ENCODE measurements around the gene MAN1A2.

DNA sequence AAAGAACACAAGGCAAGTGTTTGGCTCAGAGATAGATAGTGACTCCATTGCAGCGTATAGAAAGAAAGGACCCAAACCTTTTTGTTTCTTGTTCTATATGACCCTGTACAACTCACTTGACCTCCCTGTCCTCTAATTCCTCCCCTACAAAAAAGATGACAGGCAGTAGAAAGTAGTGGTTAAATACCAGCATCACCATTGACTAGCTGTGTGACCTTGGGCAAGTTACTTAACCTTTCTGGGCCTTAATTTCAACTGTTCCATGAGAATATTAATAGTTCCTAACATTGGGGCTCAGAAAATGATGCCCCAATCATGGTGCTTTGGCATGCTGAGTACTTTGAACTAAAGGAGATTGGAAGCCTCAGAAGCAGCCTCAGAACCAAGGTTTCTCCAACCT is 46.7 kb upstream of the MAN1A2 start:
- TF ChIP-seq EZH2 (IDR thresholded peaks at IDR 0.05; ENCODE audit: insufficient read depth, low read length) = no peak
- TF ChIP-seq, protein P1, sequence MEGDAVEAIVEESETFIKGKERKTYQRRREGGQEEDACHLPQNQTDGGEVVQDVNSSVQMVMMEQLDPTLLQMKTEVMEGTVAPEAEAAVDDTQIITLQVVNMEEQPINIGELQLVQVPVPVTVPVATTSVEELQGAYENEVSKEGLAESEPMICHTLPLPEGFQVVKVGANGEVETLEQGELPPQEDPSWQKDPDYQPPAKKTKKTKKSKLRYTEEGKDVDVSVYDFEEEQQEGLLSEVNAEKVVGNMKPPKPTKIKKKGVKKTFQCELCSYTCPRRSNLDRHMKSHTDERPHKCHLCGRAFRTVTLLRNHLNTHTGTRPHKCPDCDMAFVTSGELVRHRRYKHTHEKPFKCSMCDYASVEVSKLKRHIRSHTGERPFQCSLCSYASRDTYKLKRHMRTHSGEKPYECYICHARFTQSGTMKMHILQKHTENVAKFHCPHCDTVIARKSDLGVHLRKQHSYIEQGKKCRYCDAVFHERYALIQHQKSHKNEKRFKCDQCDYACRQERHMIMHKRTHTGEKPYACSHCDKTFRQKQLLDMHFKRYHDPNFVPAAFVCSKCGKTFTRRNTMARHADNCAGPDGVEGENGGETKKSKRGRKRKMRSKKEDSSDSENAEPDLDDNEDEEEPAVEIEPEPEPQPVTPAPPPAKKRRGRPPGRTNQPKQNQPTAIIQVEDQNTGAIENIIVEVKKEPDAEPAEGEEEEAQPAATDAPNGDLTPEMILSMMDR (IDR thresholded peaks at IDR 0.05; ENCODE audit: insufficient read depth, low read depth, low read length) = no peak
